ENCODE measurements around the gene FOXP1.

DNA sequence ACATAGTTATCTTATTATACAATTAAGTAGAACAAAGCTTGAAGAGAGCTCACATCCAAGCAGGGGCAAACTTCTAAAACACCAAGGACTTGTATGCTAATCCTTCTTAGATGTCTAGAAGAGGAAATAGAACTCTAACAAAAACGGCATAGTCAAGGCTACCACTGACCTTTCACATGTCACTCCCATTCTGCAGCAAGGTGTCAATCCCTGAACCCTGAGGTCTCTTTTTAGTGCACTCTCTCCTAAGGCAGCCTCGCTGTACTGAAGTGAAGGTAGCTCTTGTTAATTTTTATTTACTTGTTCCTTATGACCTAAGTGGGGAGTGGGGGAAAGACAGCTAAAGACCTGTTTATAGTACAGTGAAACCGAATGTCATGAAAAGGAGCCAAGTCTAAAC is 506.5 kb downstream of the FOXP1 start:
- TF ChIP-seq CTCF (IDR thresholded peaks at IDR 0.05) = no peak
- no peak for TF ChIP-seq POLR2A (IDR thresholded peaks at IDR 0.05)
- TF ChIP-seq POLR2AphosphoS5 (IDR thresholded peaks at IDR 0.05) = no peak

Data from breast epithelium (tissue), 3 donors.